HG02623 (cell line): ENCODE measurements around the gene ADAMTS20.
"Not testable (repeated sequence)": the region's sequence is repeated elsewhere in the genome, so short reads cannot be mapped to it uniquely, and the experiment has no call there.

Experiments used
- ATAC-seq: cut with Tn5 transposase; IDR thresholded peaks from one replicate; pipeline ENCODE4 v1.9.1; 2021; ENCODE audit warnings: moderate library complexity; ENCODE audit not compliant: unreplicated experiment

Gene ADAMTS20

DNA sequence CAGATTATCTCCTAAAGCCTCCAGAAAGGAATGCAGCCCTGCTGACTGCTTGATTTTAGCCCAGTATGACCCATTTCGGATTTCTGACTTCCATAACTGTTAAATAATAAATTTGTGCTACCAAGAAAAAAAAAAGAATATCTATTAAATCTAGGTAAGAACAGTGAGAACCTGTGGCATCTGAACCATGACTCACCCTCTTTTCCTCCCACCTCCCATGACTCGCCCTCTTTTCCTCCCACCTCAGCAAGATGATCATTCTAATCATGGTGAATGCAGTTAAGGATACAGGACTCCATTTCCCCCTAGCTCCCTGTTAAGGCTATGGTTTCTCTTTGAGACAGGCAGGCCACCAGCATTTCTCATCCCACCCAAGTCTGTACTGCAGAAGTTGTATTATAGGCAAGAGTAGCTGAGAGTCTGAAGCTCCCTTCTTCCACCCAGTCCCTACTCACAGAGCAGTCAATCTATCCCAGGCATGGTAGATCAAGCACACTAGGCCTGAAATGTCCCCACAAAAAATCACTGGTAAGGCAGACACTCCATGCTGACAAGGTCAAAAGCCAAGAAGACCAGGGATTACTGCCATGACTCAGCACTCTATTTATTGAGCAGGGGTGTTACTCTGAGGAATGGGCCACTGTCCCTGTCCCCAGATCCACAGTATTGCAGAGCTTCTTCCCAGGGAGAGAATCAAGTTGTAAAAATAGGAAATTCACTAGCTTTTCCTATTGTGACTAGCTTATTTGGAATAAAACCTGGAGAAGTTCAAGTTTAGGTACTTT is 188.9 kb downstream of the ADAMTS20 start:
- ATAC-seq: no peak

DNA sequence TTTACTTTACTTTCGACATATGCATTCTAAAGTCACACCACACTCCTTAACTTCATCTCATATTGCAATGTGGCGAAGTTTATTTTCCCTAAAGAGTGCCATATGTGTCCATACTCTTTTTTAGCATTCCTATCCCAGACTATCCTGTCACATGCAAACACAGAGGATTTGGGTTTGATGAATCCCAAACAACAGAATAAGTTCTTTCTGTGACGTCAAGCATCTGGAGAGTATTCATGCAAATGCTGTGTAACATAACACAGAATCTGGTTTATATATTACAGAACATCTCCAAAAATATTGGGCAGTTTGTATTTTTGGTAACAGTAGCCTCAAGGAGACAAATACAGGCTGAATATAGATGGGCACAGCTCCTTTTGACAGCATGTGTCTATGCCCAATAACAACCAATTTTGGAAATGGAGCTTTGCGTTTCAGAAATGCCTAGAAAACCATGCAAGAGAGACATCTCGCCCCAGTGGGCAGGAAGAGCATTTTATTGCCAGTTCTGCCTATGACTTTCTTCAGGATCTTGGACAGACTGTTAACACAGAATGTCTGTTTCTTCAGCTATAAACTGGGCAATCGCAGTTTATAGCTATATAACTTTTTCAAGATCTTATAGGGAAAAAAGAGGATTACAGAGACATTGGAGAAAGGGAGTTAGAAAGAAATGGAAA is 190.8 kb downstream of the ADAMTS20 start:
- no peak for ATAC-seq

DNA sequence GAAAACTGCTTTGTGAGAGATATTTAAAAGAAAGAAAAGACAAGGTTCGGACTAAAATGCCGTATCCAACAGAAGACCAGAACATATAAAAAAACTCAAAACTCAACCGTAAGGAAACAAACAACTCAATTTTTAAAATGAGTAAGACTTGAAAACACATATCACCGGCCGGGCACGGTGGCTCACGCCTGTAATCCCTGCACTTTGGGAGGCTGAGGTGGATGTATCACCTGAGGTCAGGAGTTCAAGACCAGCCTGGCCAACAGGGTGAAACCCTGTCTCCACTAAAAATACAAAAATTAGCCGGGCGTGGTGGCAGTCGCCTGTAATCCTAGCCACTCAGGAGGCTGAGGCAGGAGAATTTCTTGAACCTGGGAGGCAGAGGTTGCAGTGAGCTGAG is 192.0 kb downstream of the ADAMTS20 start:
- ATAC-seq: not testable (repeated sequence)

DNA sequence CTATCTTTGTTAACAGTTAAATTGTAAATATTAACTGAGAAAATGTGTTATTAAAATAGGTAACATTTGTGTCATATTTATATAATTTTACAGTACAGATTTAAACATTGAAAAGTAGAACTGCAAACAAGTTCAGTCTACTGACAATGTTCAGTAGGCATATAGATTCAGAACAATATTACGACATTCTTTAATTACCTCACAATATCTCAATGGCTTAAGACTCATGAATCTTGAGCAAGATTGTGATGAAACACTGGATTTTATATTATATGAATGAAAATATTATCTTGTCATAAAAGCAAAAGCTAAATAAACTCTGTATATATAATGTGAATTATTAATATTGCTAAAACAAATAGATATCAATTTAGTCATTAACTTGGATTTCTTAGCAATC is 194.9 kb downstream of the ADAMTS20 start:
- no peak for ATAC-seq

DNA sequence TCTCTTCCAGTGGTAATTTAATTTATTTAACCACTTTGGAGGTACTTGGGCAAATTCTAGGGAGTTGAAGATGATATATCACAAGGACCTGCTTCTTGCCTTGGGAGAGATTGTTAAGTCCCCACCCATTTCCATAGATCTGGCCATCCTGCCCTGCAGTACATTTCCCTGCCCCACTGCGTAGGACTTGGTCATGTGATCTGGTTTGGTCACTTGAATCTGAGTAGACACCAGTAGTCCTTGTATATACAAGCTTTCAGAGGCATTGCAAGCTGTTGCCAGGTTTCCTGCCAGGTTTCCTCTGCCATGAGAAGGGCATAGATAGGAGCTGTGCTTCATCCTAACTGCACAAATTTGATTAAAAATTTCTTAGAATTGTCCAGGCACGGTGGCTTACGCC is 200.0 kb downstream of the ADAMTS20 start:
- no peak for ATAC-seq

DNA sequence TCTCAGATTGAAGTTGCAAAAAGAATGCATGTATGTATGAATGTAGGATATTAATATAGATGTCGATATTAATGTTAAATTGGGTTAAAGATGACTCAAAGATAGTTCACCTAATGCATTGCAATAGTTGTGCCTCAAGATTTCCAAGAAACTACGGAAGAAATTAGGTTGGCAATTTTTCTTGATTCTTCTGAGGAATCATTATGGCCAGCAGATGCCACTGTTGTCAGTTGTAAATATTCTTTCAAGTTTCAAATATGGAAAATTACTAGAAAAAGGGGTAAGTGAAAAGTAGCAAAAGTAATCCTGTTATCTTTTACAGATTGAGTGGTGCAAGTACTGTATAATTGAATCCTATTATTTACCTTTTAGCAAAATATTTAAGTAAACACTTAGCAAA is 202.1 kb downstream of the ADAMTS20 start:
- no peak for ATAC-seq

DNA sequence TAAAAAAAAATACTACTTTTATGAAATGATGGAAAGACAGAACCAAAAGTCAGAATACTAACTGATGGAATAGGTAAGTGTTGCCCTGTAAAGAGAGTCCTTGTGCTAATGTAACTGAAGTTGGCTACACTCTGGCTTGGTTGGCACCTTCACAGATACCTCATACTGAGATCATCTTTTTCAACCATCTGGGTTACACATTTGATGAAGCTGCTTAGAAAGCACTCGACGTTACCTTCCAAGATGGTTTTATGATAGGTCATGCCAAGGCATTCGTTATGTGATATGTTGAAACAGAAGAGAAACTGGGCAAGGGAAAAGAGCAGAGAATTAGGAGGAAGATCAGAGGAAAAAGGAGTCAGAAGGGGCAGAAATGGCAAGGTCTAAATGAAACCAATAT is 203.8 kb downstream of the ADAMTS20 start:
- ATAC-seq: no peak

DNA sequence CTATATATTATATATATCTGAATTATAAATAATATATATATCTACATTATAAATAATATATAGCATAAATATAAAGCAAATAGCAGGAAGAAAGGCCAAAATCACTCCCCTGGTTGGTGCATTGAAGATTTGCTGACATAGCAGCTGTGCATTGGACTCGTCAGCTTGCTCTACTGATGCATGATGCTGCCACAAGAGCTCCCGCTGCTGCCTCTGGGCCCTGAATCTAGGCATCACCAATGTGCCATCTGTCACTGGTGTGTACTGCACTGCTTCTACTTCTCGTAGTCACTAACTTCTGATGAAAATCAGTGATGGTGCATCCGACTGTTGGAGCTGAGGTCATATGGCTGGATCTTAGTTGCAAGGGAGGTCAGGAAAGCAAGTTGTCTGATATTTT is 205.0 kb downstream of the ADAMTS20 start:
- ATAC-seq: no peak

DNA sequence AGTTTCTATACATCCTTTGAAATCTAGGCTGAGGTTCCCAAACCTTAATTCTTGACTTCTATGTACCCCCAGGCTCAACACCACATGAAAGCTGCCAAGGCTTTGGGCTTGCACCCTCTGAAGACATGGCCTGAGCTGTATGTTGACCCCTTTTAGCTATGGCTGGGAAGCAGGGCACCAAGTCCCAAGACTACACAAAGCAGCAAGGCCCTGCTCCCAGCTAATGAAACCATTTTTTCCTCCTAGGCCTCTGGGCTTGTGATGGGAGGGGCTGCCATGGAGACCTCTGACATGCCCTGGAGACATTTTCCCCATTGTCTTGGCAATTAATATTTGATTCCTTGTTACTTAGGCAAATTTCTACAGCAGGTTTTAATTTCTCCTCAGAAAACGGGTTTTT is 207.0 kb downstream of the ADAMTS20 start:
- no peak for ATAC-seq

DNA sequence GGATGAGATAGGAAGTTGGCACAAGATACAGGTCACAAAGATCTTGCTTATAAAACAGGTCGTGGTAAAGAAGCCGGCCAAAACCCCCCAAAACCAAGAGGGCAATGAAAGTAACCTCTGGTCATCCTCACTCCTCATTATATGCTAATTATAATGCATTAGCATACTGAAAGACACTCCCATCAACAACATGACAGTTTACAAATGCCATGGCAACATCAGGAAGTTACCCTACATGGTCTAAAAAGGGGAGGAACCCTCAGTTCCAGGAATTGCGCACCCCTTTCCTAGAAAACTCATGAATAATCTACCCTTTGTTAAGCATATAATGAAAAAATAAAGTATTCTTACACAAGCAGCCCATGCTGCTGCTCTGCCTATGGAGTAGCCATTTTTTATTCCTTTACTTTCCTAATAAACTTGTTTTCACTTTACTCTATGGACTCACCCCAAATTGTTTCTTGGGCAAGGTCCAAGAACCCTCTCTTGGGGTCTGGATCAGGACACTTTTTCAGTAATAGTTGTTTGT is 210.2 kb downstream of the ADAMTS20 start:
- not testable (repeated sequence) for ATAC-seq

DNA sequence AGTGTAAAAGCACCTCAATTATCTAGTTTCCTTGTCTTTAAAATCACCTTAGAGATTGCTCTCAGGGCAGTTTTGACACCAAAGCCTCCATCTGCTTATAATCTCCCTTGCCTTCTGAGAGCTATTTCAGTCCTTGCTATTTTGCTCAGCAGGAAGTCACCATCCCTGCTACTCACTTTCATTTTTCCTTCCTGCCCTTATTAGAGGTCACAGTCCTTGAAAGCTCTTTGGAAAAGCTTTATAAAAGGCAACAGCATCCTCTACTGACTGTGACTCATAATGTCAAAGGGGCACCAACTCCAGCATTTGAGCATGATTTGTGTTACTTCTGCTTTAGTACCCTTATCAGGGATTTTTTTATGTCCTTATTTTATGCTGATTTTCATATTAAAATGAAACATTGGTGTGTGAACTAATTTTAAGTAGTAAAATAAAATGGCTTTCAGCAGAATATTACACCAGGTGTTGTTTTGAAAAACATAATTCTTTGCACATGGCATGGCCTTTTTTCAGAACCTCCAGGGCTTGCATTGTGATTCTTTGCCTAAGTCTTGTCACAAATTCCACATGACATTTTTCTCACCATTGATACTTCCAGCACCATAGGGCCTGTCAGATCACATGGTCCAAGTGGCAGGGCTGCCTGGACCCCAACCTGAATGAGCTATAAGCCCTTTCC is 213.0 kb downstream of the ADAMTS20 start:
- ATAC-seq: peak; percentile 57

DNA sequence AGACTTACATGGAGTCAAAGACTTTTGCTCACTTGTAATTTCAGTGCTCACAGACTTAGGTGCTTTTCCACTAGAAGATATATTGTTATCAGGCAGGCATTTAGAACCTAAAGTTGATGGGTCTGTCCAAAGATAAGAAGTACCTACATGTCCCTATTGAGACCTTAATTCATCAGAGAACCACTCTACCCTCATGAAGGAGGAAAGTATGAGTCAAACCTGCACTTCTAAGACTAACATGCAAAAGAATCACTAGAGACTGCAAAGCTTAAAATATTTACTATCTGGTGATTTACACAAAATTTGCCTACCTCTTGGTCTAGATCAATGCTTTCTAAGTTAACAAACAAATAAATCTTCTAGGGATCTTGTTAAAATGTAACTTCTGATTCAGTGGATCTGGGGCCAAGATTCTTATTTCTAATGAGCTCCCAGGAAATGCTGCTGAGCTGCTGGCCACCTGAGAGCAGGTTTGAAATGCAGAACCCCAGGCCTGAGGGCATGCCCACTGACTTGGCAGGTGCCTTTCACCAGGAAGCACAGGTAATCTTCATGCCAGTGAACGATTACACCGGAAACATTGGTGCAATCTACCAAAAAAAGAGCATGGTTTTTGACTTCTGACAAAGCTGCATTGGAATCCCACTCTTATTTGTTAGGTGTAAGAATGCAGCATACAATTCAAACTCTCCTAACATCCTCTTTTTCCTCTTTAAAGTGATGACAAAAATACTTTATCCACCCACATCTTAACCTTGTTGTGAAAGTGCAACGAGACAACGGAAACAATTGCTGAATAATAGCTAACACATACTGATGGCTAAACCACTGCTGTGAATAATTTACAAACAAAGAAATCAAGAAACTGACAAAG is 214.2 kb downstream of the ADAMTS20 start:
- peak; percentile 56 for ATAC-seq

DNA sequence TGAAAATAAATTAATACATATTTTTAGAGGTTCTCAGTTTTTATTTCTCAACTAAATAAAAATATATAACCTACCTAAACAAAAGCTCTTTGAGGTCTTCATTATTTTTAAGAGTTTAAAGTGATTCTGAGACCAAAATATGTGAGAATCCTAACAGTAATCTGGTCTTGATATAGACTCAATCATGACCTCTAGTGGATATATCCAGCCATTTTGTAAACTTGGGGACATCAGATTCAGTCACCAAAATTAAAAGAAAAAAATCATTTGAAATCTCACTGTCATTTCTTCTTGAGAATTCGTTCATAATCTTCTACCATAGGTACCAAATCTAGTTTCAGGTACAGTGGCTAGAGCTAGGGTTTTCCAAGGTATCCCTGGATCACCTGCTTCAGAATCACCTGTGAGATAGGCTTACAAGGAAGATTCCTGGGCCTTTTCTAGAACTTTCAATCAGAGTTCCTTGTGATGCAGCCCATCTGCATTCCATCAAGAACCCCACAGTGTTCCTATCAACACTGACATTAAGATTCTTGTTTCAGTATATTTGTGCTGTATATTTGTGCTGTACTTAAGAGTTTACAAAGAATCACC is 214.9 kb downstream of the ADAMTS20 start:
- no peak for ATAC-seq

DNA sequence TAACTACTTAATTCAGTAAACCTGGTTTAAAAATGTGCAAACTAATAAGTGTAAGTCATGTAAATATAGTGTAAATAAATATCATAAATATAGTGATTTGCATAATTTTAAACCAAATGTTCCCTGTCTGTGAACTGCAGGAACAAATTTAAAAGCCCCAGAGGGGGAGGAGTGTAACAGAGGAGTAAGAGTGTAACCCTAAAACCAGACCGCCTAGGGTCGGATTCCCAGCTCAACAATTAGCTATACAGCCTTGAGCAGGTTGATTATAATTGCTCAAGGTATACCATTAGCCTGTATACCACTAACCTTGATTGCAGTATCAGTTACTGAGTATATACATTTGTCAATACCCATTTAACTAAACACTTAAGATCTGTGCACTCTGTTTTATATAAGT is 218.4 kb downstream of the ADAMTS20 start:
- ATAC-seq: no peak

DNA sequence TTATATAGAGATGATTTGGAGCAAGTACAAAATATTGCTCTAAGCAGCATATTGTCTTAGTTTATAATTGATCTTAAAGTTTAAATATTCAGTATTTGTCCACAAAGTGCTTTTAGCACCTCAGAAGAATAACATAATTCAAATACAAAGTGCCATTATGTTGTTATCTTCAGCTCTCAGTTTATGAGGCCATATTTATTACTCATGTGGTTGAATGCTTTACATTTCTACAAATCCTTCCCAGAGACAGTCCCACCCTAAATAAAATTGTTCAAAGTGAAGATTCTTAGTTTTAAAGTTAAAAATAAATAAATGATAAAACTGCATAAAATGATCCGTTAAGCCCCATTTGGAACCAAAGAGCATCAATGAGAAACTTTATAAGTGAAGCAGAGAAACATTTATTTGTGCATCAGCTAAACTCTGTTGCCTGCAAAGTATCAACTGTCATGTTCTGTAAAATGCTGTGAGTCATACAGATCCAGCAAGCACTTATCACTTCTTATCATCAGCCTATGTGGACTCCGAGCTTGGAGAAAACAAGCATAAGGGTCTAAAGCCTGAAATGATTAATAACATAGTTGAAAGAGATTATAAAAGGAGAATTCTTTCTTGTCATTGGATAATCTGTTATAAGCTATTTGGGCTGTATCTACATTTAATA is 218.9 kb downstream of the ADAMTS20 start:
- no peak for ATAC-seq

DNA sequence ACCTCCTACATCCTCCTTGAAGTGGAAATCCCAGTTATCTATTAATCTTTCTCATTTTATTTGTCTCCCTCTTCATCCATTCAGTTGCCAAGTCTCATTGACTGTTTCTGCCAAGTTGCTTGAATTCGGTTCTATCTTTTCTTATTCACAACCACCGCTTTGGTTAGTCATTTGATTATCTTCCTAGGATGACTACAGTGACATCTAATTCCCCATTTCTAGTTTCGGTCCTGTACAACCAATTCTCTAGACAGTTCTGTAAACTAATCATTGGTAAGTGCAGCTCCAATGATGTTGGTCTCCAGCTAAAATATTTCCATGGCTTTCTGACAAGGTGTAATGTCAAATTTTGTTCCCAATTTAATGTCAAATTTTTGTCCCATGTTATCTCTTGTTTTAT is 220.1 kb downstream of the ADAMTS20 start:
- ATAC-seq: no peak

DNA sequence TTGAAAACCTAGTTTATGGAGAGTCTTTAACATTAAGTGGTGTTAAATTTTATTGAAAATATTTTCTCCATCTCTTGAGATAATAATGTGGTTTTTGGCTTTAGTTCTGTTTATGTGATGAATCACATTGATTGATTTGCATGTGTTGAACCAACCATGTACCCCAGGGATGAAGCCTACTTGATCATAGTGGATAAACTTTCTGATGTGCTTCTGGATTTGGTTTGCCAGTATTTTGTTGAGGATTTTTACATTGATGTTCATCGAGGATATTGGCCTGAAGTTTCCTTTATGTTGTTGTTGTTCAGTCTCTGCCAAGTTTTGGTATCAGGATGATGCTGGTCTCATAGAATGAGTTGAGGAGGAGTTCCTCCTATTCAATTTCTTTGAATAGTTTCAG is 222.6 kb downstream of the ADAMTS20 start:
- ATAC-seq: no peak

DNA sequence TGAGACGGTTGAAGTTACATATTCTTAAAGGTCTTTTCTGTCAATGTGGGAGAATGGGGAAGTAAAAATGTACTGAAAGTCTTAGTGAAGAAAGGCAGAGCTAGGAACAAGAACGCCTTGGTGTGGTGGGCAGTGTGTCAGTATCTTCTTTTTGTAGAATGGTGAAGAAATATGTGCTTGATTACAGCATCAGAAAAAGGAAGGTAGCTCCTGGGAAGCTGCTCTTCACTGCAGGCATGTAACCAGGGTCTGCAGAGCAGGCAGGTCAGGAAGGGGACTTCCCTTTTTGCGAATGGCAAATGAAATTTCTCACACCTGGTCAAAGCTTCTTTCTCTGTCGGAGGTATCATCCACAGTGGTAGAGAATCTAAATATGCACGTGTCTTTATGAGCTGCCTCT is 226.2 kb downstream of the ADAMTS20 start:
- peak; percentile 79 for ATAC-seq

DNA sequence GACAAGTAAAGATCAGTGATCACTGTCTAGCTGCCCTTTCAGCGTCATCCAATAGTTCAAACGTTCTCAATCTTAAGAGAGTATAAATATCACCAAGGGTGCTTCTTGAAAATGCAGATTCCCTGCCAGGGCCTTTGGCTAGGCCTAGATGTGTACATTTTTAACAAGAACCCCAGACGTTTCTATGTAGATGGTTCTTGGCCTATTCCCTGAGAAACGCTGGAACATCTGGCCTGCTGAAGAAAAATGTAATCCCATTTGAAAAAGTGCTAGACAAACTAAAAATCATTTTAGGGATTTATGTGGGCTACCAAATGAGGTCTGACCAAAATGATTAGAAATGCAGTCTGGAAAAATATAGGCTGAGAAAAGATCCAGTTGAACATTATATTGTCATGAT is 231.7 kb downstream of the ADAMTS20 start:
- ATAC-seq: no peak

DNA sequence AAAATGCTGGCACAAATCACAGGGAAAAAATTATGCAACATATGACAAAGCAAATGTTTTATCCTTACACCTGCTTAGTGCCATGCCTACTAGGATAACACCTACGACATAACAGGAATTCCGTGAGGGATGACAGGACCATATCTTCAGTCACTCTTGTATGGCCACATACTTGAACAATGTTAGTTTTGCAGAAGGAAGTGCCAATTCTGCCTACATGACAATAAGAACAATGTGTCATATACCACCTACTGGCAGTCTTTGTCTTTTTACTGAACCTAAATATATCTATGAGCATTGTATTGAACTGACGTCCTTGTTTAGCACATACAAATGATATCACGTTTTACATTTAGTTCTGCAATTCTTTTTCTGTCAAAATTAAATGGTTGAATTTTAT is 234.0 kb downstream of the ADAMTS20 start:
- ATAC-seq: no peak
